GM21825 (cell line): Measurements from ENCODE around the gene ROCK1.
A peak's percentile ranks its signal among the peaks of the same experiment; 100 is the strongest.
"Not testable (repeated sequence)": the region's sequence is repeated elsewhere in the genome, so short reads cannot be mapped to it uniquely, and the experiment has no call there.

Experiments used
- ATAC-seq: cut with Tn5 transposase; IDR thresholded peaks from one replicate; pipeline ENCODE4 v1.9.1; 2021; ENCODE audit warnings: mild to moderate bottlenecking, moderate library complexity; ENCODE audit not compliant: unreplicated experiment

The ROCK1 gene

DNA sequence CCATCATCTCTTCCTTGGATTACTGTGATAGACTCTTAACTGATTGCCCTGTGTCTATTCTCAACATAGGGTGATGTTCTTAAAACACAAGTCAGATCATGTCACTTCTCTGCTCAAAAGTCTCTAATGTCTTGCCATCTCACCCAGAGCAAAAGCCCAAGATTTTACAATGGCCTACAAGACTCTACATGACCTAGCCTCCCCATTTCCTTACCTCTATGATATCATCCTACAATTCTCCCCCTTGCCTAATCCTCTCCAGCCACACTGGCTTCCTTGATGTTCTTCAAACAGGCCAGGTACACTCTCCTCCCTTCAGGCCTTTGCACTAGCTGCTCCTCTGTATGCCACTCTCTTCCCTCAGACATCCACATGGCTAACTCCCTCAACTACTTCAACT is 55.1 kb downstream of the ROCK1 start:
- ATAC-seq, result no peak

DNA sequence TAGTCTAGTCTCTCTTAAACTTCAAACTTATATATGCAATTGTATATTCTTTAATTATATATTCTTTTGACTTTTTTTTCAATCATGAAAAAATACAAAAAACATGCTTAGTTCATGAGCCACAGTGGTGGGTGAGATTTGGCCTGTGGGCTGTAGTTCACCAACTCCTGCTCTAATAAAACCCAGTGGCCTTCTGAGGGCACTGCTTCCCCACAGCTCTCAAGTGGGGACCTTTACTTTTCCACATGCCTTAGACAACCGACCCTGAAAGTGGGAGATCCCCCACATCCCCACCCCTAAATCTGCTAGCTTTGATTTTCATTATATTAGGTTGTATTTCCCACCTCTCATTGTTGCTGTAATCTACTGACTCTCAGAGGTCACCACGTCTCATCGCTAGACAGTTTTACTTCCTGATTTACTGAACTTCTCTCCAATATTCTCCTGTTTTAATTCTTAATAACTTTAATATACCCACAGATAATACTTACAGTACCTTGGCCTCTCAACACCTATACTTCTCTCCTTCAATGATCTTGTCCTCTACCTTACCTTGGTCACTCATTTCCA is 57.3 kb downstream of the ROCK1 start:
- no peak for ATAC-seq

DNA sequence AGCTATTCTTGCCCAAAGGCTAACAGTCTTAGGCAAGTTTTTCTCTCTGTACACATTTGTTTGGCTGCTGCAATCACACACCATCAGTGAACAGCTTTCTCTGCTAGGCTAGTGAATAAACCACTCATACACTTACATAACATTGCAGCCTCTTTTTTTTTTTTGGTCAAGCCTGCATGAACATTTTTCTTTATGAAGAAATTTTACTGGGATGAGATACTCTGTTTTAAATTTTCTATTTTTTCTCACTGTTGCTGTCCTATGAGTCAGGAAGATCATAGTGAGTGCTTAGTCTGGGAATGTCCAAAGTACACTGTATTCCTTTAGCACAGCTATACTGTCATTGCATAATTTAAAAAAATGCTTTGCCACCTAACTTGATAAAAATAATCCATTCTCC is 58.5 kb downstream of the ROCK1 start:
- ATAC-seq, result no peak

DNA sequence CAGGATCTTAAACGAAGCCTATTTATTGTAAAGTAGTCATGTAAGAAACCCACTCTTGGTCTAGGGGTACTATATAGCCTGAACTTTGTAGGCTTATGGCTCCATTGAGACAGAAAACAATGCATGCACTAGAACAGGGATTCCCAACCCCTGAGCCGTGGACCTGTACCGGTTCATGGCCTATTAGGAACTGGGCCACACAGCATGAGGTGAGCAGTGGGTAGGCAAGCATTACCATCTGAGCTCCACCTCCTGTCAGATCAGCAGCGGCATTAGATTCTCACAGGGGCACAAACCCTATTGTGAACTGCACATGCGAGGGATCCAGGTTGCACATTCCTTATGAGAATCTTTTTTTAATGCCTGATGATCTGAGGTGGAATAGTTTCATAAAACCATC is 59.2 kb downstream of the ROCK1 start:
- no peak for ATAC-seq

DNA sequence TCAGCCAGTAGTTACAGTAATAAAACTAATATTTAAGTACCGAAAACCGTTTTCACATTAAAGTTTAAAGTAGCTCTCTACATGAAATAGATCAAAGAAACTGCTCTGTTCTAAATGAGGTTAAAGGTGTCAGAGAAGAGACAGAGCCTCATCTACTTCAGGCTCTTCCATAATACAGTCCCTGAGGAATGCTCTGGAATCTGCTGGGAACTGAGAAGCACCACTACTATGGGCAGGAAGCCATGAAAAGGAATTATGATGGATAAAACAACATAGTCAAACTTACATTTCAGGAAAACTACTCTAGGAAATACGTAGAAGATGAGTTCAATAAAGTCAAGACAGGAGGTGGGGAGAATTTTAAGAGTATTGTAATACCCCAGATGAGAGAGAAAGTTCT is 60.0 kb downstream of the ROCK1 start:
- ATAC-seq, result no peak

DNA sequence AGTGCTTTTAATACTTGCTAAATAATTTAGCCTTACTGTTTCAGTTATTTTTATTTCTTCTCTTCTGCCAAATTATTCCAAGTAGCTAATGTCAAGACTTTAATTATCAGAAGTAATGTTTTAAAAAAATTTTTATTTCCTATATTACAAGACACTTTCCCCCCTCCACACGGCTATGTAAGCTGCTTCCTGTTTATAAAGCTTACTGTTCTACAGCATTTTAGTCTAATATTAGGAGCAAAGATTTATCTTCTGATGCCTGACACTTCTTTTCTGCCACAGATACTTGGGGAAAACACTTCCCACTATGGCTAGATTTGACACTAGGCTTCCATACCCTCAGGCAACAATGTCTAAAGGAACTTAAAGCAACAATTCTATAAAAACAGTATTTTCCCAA is 62.3 kb downstream of the ROCK1 start:
- ATAC-seq, result no peak

DNA sequence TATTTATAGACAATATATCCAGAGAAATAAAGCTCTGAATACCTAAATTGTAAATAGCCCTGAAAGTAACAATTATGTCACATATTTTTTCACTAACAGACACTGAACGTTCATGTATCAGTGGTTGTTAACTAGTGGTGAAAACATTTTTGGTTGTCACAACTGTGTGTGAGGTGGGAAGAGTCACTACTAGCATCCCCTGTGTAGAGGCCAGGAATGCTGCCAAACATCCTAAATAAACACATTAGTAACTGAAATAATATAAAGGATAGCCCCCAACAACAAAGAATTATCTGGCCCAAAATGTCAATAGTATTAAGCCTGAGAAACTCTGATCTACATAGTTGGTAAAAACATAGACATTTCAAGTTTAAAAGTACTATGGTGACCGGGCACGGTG is 64.5 kb downstream of the ROCK1 start:
- ATAC-seq, result no peak

DNA sequence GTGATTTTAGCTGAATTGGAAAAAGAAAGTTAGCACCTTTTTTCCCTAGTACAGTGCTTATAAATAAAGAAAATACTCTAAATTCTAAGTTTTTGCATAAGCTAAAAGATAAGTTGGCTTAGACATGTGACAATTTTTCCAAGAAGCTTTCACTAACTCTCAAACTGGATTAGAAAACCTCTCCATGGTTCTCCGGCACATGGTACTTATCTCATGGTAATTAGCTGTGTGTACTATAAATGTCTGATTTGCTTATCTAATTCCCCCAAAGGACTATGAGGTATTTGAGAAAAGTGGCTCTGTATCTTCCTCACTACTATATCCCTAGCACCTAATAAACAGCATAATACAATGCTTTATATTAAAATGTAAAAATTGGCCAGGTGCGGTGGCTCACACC is 71.1 kb downstream of the ROCK1 start:
- ATAC-seq, result no peak

DNA sequence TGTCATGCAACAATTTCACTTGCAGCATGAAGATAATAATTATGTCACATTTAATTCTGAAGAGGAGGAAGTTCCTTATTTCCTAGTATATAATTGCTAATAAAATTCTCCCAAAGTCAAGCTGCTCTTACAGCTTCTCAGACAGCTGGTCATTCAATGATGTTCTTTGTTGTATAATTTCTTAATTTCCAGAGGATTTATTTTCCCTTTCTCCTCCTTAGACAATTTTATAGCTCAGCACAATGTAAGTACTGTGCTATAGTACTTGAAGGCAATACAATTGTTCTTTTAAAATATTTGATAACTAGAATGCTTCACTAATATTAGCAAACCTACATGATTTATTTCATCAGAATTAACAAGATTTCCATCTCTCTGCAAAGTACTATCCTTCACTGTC is 73.4 kb downstream of the ROCK1 start:
- ATAC-seq, result no peak

DNA sequence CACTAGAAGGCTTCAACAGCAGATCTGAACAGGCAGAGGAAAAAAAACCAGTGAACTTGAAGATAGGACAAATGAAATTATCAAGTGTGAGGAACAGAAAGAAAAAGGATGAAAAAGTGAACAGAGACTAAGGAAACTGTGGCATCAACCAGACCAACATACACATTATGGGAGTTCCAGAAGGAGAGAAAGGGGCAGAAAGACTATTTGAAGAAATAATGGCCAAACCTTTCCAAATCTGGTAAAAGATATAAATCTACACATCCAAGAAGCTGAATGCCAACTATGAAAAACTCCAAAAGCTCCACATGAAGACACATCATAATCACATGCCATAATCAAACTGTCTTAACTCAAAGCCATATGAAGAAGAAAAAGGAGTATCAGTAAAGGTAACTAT is 79.8 kb downstream of the ROCK1 start:
- no peak for ATAC-seq

DNA sequence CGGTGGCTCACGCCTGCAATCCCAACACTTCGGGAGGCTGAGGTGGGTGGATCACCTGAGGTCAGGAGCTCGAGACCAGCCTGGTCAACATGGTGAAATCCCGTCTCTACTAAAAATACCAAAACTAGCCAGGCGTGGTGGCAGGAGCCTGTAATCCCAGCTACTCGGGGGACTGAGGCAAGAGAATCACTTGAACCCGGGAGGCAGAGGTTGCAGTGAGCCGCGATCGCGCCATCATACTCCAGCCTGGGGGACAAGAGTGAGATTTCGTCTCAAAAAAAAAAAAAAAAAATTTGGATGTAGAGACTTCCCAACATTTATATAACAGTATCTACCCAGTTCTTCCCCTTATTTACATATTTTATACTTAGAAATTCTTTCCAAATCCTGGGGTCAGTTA is 93.4 kb downstream of the ROCK1 start:
- ATAC-seq, result not testable (repeated sequence)

DNA sequence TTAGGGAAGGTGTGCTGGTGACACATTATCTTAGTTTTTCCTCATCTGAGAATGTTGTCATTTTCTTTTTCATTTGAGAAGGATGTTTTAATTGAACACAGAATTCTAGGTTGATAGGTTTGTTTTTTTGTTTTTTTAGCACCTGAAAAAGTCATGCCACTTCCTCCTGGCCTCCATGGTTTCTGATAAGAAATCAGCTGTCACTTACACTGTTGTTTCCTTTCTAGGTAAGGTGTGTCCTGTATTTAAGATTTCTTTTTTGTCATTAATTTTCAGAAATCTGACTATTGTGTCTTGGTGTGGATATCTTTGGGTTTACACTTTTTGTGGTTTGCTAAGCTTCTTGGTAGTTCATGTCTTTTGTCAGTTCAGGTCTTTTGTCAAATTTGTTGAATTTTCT is 99.3 kb downstream of the ROCK1 start:
- no peak for ATAC-seq

DNA sequence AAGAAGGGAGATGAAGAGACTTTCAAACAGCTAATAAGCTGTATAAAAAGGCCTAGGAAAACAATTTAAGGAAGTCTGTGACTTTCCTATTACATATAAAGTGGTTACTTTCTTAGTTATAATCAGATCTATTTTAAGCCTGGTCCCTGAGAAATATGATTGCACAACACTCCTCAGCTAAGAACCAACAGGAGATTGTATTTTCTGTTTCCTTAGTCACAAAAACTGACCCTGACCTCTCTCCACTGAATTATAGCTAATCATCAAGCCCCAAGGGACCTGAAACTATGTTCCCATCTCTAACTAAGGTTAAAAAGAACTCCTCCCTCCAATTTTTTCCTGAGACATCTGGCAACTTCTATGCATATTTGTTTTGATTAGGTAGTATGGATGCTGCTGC is 106.9 kb downstream of the ROCK1 start:
- ATAC-seq, result no peak

DNA sequence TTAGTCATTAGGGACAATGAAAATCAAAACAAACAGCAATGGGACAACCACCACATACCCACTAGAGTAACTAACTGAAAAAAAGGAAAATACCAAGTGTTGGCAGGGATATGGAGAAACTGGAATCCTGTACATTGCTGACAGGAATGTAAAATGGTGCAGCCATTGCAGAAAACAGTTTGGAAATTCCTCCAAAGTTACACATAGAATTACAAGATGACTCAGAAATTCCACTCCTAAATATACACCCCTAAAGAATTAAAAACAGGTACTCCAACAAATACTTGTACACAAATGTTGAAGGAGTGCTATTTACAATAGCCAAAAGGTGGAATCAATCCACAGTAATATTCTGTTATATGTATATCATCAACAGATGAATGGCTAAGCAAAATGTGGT is 110.9 kb downstream of the ROCK1 start:
- no peak for ATAC-seq

DNA sequence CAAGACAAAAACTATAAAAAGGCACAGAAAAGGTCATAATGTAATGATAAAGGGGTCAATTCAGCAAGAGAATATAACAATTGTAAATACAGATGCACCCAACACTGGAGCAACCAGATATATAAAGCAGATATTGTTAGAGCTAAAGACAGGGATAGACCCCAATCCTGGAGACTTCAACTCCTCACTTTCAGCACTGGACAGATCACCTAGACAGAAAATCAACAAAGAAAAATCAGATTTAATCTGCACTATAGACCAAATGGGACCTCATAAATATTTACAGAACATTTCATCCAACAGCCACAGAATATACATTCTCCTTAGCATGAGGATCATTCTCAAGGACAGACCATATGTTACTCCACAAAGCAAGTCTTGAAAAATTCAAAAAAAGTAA is 114.2 kb downstream of the ROCK1 start:
- no peak for ATAC-seq

DNA sequence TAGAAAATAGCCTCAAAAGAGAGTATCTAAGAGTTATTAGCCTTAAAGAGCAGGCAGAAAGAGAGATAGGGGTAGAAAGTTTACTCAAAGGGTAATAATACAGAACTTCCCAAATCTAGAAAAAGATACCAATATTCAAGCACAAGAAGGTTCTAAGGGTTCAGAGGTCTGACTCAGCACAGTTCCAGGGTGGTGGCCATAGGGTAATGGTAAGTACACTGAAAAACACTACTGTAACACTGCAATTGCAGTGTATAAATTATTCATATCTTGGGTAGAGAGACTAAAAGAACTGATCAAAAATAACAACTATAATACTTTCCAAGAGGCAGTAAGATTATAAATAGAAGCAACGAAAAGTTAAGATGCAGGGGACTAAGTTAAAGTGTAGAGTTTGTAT is 115.2 kb downstream of the ROCK1 start:
- ATAC-seq, result no peak

DNA sequence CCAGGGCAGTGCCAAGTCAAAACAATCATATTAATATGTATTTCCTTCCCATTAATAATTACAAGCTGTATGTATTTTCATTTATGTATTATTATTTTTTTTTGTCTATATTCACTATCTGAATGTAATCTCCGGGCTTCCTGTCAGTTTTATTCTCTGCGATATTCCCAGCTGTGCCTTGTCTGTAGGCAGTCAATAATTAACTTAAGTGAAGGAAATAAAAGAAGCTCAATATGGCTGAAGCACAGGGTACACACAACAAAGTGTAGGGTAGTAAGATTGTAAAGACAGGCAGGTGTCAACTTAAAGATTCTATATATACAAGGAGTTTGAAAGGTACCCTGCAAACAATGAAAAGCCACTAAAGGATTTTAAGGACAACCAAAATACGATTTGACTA is 122.9 kb downstream of the ROCK1 start:
- ATAC-seq, result no peak

DNA sequence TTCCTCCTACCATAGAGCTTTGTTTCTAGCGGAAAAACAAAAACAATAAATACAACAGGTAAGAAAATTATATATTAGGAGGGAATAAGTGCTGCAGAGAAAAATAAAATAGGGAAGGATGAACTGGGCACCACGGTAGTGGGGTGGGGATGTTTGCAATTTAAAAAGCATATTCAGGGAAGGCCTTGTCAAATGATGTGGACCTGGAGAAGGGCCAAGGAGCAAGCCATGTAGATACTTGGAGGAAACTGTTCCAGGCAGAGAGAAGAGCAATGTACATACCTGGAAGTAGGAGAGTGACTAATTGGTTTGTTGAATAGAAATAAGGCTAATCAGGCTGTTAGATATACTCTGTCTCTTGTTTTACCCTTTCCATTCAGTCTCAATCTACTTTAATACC is 136.5 kb downstream of the ROCK1 start:
- ATAC-seq, result no peak

DNA sequence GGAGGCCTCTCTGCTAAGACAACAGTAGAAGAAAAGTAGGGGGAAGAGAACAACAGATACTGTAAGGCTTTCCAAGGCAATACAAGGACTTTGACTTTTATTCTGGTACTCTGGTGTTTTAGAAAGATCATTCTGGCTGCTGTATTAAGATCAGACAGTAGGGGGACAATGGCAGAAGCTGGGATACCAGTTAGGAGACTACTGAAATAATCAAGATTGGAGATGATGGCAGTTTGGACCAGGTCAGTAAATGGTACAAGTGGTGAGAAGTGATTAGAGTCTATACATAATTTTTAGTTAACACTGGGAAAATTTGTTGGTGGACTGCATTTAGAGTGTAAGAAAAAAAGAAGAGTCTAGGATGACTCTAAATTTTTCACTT is 139.7 kb downstream of the ROCK1 start:
- ATAC-seq, result peak; percentile 57

DNA sequence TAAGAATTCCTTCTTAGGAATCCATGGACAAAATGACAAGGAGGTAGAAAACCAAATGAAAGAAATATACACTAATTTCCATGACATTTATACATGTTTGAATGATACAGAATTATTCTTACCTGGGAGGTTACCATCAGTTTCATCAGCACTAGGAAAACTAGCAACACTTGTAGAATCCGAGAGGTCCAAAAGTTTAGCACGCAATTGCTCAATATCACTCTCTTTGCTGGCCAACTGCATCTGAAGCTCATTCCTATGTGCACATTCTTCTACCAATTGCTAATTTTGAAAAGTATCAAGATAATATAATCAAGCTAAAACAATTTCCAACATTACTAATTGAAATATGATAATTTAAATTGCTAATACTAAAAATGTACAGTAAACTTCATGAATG is 144.8 kb downstream of the ROCK1 start:
- no peak for ATAC-seq

DNA sequence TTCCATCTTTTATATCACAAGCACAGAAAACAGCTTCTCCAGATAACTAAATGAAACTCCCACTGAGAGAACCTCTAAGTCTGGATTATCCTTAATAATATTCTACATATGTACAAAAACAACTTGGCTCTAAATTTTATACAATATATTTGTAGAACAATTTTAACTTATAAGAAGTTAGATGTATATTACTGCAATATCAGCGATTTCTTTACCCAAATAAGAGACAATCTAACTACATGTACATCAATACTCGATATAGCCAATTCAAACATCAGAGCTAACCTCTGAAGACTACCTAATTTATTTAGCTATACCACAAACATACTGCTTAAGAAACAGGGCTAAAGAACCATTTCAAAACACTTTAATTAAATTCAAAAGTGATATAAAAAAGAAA is 148.6 kb downstream of the ROCK1 start:
- ATAC-seq, result no peak

DNA sequence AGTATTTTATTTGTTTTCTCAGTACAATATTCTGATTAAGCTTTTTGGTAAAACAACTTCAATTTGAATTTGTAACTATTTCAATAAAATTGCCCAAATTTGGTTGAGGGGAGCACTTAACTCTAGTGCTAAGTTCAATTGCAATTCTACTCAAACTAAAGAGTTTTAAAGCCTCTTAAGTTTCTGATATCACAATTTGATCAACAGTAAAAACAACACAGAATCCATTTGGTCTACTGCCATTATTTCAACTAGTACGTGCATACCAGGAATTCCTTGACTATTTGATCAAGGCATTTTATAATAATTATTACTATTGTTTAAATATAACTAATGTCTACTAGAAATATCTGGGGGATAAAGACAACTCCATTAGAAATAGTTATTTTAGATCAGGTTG is 150.9 kb downstream of the ROCK1 start:
- no peak for ATAC-seq

DNA sequence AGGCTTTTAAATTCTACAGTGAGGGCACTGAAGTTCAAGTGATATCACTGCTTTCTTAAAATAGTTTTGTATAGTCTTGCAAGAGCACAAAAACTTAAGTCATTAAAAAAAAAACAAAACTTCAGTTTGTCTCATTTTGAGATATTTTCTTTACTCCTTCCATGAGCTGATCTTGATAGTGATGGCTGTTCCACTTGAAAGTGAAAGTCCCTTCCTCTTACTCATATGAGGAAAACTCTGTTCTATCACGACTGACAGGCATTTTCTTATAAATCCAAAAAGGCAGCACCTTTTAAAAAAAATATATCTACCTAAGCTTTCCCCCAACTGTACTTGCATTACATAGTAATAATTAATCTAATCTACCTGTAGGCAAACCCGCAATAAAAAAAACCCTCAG is 160.8 kb downstream of the ROCK1 start:
- not testable (repeated sequence) for ATAC-seq
